ENCODE results near the gene WNT9A.

DNA sequence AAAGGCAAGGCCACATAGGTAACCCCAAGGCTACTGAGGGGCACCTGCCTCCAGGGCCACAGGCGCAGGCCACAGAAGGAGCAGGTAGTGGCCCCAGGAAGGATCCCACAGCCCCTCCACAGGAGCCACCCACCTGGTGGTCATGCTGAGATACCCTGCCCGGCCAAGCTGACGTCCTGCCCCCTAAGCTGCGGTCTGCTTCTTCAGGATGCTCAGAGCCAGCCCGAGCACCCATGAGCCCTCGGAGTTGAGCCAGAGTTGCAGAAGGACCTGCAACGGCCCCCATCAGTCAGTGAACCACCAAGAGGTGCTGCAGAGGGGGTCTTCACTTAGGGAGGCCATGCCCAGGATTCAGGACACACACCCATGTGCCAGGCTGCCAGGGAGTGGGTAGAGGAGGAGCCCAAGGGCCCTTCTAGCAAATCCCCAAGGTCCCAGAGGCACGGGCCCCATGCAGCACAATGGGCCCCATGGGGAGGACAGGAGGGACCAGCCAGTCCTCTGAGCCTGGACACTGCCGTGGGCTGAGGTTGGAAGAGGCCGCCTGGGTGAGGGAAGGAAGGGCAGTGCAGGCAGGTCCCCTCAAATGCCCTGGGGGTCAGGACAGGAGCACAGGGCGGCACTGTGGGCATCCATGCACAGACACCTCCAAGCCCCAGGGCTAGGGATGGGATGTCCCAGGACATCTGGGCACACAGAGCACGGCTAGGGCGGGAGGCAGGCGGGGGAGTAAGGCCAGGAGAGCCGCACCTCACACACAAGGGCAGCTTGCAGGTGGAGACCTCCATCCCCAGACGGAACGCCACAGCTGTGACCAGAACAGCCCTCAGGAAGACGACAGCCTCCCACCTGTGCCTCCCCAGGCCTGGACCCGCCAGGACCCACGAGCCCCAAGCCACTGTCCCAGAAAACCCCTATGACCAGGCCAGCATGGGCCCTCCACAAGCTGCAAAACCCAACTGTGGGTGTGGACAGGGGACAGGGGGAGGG lies 20.5 kb downstream of the WNT9A start:
- no peak for TF ChIP-seq CTCF (IDR thresholded peaks at IDR 0.05)
- no peak for TF ChIP-seq POLR2A (IDR thresholded peaks at IDR 0.05)
